BE2C (cell line): Measurements from ENCODE around the gene DRC1.

Experiments
- DNase-seq: peaks from one replicate; pipeline ENCODE4 v3.0.0-alpha.2; 2020
- H3K27me3 ChIP-seq: fragments of 250-450 bp; sonication (Bioruptor Pico); 2 replicates; pipeline ENCODE4 v1.5.1; 2020; ENCODE audit warnings: mild to moderate bottlenecking
- H3K36me3 ChIP-seq: fragments of 250-450 bp; sonication (Bioruptor Pico); 2 replicates; pipeline ENCODE4 v1.5.1; 2020; ENCODE audit warnings: mild to moderate bottlenecking
- H3K4me1 ChIP-seq: fragments of 250-450 bp; sonication (Bioruptor Pico); 2 replicates; pipeline ENCODE4 v1.5.1; 2020
- H3K4me3 ChIP-seq: 2 replicates; pipeline ENCODE4 v1.5.1; 2011; ENCODE audit warnings: low read depth, low read length
- H3K9me3 ChIP-seq: fragments of 250-450 bp; sonication (Bioruptor Pico); 2 replicates; pipeline ENCODE4 v1.5.1; 2020
- TF ChIP-seq, protein P1 (sequence below): IDR thresholded peaks from 2 replicates; pipeline ENCODE4 v1.5.1; 2012; ENCODE audit warnings: mild to moderate bottlenecking, low read depth, low read length

DRC1 gene

DNA sequence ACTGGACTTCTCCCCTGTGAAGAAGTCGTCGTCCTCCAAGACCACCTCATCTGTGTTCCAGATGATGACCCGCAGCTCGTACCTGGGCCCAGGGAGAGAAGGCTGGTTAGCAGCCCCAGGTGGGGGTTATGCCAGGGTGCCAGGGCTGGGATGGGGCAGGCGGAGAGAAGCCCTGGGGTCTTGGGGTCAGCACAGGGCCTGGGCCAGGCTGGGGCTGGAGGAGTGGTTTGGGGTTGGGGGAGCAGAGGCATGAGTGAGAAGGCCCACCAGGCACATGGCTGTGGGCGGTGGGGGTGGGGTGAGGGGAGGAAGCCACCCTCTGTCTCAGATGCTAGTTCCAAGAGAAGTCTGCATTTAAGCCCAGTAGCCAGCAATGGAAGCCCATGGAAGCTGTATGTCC, 60.4 kb downstream of the DRC1 start:
- Histone ChIP-seq H3K4me3 (no peak overlapping the region), H3K36me3 (no peaks in the 10 kb centered on the region), H3K4me1 (no peaks in the 10 kb centered on the region), H3K27me3 (no peaks in the 10 kb centered on the region), H3K9me3 (no peaks in the 10 kb centered on the region)
- TF ChIP-seq, protein P1, sequence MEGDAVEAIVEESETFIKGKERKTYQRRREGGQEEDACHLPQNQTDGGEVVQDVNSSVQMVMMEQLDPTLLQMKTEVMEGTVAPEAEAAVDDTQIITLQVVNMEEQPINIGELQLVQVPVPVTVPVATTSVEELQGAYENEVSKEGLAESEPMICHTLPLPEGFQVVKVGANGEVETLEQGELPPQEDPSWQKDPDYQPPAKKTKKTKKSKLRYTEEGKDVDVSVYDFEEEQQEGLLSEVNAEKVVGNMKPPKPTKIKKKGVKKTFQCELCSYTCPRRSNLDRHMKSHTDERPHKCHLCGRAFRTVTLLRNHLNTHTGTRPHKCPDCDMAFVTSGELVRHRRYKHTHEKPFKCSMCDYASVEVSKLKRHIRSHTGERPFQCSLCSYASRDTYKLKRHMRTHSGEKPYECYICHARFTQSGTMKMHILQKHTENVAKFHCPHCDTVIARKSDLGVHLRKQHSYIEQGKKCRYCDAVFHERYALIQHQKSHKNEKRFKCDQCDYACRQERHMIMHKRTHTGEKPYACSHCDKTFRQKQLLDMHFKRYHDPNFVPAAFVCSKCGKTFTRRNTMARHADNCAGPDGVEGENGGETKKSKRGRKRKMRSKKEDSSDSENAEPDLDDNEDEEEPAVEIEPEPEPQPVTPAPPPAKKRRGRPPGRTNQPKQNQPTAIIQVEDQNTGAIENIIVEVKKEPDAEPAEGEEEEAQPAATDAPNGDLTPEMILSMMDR: no peak
- DNase-seq: peak; percentile 32

DNA sequence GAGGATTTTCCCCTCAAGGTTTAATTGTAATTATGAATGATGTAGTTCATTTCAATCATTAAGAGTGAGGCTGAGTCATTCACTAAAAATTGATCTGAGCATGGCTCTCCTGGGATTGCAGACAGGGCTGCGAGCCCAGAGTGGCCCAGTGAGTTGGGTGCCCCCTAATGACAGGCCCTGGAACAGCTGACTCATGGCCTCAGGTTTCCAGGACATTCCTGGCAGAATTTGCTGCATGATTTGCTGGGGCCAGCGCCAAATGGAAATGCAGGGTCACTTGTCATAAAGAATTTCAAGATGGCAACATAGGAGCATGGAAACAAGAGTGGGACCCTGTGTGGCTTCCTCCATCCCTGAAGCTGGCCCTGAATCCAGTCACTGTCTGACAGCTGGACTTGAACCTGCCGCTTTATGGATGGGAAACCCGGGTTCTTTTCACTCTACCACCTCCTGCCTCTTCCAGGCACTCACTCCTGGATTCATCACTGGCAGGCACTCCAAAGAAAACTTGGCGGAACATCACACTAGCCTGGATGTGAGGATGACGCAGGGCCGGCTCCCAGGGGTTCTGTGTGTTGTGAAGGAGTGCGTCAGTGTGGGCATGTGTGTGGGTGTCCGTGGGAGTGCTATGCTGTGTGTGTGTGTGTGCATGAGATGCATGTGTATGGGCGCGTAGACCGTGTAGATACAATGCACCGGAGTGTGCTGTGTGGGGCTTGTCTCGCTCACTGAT, 61.0 kb downstream of the DRC1 start:
- Histone ChIP-seq H3K9me3 (no peaks in the 10 kb centered on the region), H3K36me3 (no peaks in the 10 kb centered on the region), H3K27me3 (no peaks in the 10 kb centered on the region), H3K4me1 (no peaks in the 10 kb centered on the region), H3K4me3 (no peak overlapping the region)
- peak; percentile 68 for DNase-seq
- TF ChIP-seq, protein P1: peak; percentile 83

DNA sequence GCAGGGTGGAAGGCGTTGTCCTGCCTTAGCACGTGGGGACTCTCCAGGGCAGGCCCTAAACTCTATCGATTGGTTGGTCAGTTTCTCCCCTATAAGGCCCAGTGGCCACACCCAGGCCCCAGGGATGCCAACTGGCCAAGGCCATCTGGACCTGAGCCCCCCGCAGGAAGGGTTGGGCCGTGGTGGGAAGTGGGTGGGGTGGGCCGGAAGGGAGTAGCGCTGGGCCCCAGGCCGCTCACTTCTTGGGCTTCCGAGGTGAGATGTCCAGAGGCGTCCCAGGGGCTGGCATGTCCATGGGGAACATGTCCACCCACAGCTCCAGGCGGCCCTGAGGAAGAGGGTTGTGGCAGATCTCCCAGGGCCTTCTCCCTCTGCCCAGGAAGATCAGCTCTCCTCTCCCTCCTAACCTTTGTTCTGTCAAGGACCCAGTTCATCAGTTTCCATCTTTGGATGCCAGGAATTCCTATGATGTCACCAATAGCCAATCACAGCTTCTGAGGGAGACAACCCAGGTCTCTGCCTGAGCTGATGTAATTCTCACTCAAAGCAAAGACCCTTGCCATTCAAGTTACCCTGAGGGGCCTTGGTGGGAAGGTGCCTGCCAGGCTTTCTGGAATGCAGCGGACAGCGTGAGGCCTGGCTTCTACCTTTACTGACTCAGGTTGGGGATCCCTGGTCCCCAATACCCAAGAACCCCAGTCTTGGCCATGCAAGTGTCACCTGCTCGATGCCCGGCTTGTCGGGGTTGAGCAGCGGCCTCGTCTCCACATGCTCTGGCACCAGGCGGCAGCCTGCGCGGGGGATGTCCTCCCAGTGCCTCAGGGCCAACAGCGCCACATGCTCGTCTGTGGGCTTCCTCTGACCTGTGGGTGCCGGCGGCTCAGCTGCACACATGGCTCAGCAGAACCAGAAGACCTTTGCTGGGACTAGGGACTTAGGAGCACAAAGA, 61.8 kb downstream of the DRC1 start:
- peak; percentile 43 for DNase-seq
- Histone ChIP-seq H3K9me3 (no peaks in the 10 kb centered on the region), H3K4me1 (no peaks in the 10 kb centered on the region), H3K4me3 (no peak overlapping the region), H3K27me3 (no peaks in the 10 kb centered on the region), H3K36me3 (no peaks in the 10 kb centered on the region)
- TF ChIP-seq, protein P1: no peak

DNA sequence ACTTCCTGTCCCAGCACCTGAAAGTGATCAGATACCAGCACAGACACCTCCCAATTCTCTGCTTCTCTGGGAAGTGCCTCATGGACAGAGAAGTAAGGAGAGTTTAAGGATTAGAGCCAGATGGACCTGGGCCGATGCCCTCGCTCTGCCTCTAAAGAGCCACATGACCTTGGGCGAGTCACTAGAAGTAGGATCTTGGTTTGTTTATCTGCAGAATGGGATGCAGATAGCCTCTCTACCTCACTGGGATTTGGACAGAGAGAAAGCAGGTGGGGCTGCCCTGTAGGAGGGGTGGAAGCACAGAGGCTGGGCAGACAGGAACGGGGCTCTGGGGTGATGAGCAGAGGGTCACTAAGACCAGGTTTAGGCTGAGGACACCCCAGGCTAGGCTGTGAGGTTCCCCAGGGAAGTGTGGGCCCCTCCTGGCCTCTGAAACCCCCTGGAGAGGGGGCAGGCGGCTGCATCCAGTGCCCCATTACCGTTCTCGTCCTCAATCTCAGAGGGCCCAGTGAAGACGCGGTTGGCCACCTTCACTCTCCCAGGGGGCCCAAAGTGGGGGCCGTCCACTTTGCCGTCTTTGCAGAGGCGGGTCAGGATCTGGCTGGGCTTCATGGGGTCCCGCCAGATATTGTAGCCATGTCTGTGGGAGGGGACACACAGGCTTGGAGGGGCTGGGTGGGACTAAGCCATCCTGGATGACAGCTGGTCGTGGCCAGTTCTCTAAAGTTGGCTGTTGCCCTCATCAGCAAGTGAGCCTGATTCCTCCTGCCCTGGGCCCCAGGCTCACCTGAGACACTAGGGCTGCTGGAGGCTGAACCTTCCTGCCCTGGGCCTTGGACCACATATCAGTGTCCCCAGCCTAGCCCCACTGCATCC, 62.9 kb downstream of the DRC1 start:
- Histone ChIP-seq H3K27me3 (no peaks in the 10 kb centered on the region), H3K36me3 (no peaks in the 10 kb centered on the region), H3K4me3 (no peak overlapping the region), H3K4me1 (no peaks in the 10 kb centered on the region), H3K9me3 (no peaks in the 10 kb centered on the region)
- peak; percentile 5 for DNase-seq
- TF ChIP-seq, protein P1: no peak

DNA sequence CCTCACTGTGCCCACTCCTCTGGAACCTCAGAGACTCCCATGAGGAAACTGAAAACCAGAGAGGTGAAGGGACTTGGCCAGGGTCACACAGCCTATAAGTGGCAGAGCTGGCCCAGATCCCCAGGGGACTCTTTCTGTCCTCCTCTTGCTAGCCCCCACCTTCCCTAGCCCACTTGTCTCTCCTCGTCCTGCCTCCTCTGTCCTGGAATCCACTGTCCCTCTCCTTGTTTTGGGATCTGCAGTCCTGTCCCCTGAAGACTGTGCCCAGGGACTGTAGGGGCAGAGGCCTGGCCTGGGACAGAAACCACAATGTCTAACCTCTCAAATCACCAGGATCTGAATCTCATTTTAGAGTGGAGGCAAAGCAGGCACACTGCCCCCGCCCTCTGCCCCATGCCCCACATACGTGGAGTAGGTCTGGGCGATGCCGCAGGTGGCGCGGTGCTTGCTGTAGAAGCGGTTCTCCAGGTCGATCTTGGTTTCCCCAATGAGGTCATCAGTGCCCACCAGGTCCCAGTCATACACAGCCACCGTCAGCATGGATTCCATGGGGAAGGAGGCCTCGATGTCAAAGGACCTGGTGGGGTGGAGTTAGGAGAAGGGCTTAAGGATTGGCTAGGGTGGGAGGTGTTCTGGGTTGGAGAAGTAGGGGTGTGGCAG, 63.7 kb downstream of the DRC1 start:
- DNase-seq: no peak
- no peak overlapping the region for H3K4me3 ChIP-seq
- no peaks in the 10 kb centered on the region for H3K4me1 ChIP-seq
- TF ChIP-seq, protein P1: no peak
- H3K27me3 ChIP-seq: no peaks in the 10 kb centered on the region
- no peaks in the 10 kb centered on the region for H3K9me3 ChIP-seq
- H3K36me3 ChIP-seq: no peaks in the 10 kb centered on the region
